Activated CD4-positive, alpha-beta T cell treated with anti-CD3 and anti-CD28 coated beads, Interleukin-2, amount 50 U/mL, for 24 hours (primary cell): ENCODE results near the gene RPS3.
"Not testable (repeated sequence)": the region's sequence is repeated elsewhere in the genome, so short reads cannot be mapped to it uniquely, and the experiment has no call there.

Experiments used
- DNase-seq, 2 donors: peaks; one replicate each; pipeline ENCODE4 v3.0.0-alpha.2; 2020; ENCODE audit warnings: low read depth in 1 of 2, low spot score in 1 of 2

RPS3 gene

GRCh38 chr11:75378776-75379175 lies 20.5 kb upstream of the RPS3 start:
- not testable (repeated sequence) for DNase-seq

- no peak for DNase-seq
These were observed 19.1 kb upstream of the RPS3 start for GRCh38 chr11:75380245-75380644.

- DNase-seq = no peak
These were observed 18.4 kb upstream of the RPS3 start for GRCh38 chr11:75380716-75381420.

DNA sequence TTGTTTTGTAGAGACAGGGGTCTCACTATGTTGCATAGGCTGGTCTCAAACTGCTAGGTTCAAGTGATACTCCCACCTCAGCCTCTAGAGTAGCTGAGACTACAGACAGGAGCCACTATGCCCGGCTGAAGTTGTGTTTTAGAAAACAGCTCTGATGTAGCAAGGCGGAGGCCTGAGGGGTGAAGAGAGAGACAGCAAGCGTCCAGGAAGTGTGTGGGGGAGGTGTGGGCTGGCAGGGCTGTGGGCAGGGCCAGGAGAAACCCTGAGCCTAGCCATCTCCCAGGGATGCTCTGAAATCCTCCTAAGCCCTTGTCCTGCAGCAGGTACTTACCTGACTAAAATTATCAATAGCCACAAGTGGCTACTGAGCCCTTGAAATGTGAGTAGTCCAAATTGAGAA lies 16.1 kb upstream of the RPS3 start:
- no peak for DNase-seq

- DNase-seq = peak; percentile 62 to 66
These were observed 14.8 kb upstream of the RPS3 start for GRCh38 chr11:75384438-75385080.

- no peak for DNase-seq
These were observed 12.2 kb upstream of the RPS3 start for GRCh38 chr11:75386942-75387630.

DNA sequence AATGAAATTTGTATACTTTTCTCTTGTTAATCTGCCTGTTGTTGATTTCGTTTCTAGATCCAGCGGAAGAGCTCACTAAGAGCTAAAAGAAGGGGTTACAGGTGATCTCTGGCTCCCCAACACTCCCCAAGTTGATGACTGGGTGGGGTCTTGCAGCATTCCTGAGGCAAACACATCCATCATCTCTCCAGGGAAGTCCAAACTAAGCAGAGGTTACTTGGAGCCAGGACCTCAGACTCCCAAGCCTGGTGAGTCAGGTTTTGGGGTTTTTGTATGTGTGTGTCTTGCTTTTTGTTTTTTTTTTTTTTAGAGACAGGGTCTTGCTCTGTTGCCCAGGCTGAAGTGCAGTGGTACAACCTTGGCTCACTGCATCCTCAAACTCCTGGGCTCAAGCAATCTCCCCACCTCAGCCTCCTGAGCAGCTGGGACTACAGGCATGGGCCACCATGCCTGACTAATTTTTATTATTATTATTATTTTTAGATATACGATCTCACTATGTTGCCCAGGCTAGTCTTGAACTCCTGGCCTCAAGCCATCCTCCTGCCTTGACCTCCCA lies 11.5 kb upstream of the RPS3 start:
- no peak for DNase-seq

GRCh38 chr11:75388386-75389275 lies 10.7 kb upstream of the RPS3 start:
- DNase-seq = peak; percentile 34 to 73

- no peak for DNase-seq
These were observed 10.1 kb upstream of the RPS3 start for GRCh38 chr11:75389276-75389605.

GRCh38 chr11:75389925-75390324 lies 9.4 kb upstream of the RPS3 start:
- no peak for DNase-seq

- DNase-seq = no peak
These were observed 5.1 kb upstream of the RPS3 start for GRCh38 chr11:75394085-75394840.

DNA sequence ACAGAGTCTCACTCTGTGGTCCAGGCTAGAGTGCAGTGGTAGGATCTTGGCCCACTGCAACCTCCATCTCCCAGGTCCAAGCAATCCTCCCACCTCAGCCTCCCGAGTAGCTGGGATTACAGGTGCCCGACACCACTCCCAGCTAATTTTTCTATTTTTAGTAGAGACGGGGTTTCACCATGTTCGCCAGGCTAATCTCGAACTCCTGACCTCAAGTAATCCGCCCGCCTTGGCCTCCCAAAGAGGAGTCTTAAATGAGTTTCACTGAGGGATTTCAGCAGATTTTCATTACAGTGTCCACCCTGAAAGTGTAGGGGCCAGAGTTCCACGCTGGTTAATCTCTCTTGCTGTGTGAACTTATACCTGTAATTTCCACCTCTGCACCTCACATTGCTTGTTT lies 412 bp upstream of the RPS3 start:
- no peak for DNase-seq

DNA sequence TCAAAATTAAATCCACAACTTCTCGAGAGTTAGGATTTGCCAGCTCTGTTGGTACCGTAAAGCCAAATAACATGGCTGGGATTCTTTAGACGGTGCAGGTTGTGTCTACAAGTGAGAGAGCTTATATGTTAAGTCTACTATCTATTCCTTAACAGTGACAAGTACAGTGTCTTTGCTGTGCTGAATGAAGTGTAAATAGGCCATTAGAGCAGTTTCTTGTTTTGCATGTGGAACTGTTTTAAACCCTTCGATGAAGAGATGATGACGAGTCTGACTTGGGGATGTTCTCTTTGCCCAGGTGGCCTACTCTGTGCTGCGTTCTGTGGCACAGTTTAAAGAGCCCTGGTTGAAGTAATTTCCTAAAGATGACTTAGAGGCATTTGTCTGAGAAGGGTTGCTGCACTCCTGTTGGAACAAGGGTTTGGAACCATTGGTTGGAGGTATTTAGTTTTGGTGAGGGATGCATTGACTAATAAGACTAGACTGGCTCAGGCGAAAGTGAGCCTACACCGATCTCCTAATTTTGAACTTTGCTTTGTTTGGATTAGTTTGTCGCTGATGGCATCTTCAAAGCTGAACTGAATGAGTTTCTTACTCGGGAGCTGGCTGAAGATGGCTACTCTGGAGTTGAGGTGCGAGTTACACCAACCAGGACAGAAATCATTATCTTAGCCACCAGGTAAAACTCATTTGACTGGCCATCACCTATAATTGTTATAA lies 988 bp downstream of the RPS3 start:
- no peak for DNase-seq

DNA sequence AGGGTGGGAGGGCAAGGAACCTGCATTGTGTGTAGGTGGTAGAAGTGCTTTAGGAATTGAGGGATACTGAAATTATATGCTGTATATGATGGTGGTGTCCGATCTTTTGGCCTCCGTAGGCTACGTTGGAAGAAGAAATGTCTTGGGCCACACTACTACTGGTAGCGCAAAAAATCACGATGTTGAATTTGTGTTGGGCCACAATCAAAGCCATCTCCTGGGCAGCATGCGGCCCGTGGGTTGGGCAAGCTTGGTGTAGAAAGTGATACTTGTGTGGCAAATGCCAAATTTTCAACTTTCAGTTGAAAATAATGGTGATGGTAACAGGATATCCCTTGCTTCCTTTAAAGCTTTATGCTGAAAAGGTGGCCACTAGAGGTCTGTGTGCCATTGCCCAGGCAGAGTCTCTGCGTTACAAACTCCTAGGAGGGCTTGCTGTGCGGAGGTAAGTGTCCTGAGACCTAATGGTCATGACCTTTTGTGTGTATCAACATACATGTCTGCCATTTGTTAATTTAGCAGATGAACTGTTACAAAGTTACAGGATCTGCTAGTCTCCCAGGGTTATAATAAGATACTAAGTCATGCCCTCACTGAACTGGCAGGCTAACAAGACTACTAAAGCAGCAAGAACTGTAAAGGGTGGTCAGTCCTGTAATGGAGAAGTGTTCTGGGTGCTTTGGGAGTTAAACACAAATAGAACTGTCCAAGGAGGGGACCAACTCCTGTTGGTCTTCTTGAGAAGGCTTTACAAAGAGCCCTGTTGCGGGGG lies 2.9 kb downstream of the RPS3 start:
- no peak for DNase-seq

DNA sequence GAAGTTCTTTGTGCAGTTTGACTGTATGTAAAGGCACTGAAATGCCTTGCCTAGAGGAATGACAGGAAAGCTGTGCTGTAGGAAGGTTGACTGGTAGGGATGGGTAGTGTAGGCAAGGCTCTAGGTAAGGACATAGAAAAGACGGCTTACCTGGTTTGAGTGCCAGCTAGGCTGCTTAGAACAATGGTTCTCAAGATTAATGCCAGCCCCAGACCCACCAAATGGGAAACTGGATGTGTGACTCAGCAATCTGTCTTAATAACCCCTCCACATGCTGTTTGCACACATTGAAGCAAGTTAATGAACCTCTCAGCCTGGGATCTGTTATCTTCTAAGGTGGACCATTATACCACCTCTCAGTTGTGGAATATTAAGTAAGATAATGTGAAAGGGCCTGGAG lies 3.7 kb downstream of the RPS3 start:
- no peak for DNase-seq

DNA sequence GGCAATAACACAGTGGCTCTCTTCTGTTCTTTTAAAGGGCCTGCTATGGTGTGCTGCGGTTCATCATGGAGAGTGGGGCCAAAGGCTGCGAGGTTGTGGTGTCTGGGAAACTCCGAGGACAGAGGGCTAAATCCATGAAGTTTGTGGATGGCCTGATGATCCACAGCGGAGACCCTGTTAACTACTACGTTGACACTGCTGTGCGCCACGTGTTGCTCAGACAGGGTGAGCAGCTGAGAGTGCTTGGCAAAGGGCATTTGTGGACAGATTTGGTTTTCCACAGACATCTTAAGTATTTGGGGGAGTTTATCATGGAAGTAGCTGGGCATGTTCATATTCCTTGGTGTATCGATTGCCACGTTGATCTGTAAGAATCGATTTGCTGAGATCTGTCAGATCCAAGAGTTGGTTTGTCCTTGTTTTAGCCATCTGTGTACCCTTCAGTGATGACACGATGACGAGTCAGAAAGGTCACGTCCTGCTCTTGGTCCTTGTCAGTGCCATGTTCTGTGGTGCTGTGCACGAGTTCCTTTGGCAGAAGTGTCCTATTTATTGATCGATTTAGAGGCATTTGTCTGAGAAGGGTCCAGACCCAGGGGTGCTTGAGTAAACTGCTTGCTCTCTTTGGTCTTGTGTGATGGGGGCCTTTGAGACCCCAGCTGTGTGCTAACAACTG lies 4.8 kb downstream of the RPS3 start:
- no peak for DNase-seq

- no peak for DNase-seq
These were observed 7.0 kb downstream of the RPS3 start for GRCh38 chr11:75406338-75406777.

DNA sequence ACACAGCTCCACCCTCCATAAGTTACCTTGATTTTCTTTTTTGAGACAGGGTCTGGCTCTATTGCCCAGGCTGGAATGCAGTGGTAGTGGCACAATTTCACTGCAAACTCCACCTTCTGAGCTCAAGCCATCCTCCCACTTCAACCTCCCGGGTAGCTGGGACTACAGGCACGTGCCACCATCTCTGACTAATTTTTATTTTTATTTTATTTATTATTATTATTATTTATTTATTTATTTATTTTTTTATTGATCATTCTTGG lies 9.6 kb downstream of the RPS3 start:
- DNase-seq = no peak

DNA sequence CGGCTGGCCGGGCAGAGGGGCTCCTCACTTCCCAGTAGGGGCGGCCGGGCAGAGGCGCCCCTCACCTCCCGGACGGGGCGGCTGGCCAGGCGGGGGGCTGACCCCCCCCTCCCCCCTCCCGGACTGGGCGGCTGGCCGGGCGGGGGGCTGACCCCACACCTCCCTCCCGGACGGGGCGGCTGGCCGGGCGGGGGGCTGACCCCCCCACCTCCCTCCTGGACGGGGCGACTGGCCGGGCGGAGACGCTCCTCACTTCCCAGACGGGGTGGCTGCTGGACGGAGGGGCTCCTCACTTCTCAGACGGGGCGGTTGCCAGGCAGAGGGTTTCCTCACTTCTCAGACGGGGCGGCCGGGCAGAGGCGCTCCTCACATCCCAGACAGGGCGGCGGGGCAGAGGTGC lies 10.7 kb downstream of the RPS3 start:
- not testable (repeated sequence) for DNase-seq
